GM12874 (cell line): ENCODE data around the gene DTD1.

Experiments used
- TF ChIP-seq, protein P1 (sequence below): IDR thresholded peaks from 2 replicates; pipeline ENCODE4 v1.5.1; 2011; ENCODE audit warnings: low read depth, mild to moderate bottlenecking, control low read depth, low read length, moderate library complexity; ENCODE audit not compliant: insufficient read depth

Gene DTD1

DNA sequence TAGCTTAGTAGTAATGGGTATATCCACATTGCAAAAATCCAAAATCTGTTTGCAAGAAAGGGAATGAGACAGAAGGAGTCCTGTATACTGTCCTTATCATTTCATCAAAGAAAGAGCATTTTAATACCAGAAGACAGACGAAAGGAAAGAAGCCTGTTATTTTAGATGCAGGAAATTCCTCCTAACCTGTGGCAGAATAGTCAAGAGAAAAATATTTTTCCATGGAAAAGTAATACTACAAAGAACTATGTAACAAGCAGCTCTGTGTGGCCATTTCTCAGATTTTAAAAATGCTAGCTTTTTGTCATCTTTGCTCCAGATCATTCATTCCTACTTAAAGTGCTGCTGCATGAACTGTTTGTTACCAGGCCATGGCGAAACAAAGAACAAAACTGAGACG lies 152.9 kb downstream of the DTD1 start:
- TF ChIP-seq, protein P1, sequence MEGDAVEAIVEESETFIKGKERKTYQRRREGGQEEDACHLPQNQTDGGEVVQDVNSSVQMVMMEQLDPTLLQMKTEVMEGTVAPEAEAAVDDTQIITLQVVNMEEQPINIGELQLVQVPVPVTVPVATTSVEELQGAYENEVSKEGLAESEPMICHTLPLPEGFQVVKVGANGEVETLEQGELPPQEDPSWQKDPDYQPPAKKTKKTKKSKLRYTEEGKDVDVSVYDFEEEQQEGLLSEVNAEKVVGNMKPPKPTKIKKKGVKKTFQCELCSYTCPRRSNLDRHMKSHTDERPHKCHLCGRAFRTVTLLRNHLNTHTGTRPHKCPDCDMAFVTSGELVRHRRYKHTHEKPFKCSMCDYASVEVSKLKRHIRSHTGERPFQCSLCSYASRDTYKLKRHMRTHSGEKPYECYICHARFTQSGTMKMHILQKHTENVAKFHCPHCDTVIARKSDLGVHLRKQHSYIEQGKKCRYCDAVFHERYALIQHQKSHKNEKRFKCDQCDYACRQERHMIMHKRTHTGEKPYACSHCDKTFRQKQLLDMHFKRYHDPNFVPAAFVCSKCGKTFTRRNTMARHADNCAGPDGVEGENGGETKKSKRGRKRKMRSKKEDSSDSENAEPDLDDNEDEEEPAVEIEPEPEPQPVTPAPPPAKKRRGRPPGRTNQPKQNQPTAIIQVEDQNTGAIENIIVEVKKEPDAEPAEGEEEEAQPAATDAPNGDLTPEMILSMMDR: no peak

DNA sequence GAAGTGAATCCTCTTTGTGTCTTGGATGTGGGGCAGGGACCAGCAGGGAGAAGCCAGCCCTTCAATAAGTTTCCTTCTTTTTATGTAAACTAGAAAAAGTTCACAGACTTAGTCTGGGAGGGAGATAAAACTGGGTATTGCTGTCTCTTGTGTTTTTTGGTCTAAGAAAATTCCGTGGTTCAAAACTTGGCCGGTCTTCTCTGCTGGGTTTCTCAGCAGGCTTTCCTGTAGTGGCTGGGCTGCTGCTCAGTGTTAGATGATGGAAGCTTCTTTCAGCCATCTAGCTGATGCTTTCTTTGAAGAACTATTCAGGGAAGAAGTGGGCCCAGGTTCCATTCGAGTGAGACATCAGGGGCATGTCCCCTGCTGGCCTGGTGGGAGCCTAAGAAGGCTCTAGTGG lies 155.0 kb downstream of the DTD1 start:
- TF ChIP-seq, protein P1: no peak

DNA sequence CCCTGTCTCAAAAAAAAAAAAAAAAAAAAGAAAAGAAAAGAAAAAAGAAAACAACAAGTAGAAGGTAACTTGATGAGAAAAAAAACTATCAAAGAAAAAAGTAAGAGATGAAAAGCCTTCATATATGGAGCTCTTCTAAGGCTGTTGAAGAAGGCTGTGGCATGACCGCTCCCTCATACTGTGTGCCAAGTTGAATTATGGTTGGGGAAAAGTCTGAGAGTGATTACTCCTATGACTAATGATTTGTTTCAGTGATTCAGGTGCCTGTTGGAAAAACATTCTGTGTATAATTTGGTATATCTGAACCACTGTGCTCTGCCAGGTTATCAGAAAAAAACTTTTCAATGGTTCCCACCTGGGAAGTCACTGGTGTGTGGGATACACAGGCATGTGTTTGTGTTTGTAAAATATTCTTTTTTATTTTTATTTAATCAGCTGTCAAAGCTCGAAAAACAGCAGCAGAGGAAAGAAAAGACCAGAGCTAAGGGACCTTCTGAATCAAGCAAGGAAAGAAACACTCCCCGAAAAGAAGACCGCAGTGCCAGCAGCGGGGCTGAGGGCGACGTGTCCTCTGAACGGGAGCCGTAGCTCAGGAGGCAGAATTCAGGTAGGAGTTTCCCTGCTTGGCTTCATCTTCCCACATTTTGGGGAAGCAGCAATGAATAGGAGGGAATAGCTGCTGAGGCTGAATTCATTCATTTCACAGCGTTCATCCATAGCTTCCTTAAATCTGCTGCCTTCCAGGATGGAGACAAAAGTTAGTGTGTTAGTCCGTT lies 156.0 kb downstream of the DTD1 start:
- TF ChIP-seq, protein P1: no peak

DNA sequence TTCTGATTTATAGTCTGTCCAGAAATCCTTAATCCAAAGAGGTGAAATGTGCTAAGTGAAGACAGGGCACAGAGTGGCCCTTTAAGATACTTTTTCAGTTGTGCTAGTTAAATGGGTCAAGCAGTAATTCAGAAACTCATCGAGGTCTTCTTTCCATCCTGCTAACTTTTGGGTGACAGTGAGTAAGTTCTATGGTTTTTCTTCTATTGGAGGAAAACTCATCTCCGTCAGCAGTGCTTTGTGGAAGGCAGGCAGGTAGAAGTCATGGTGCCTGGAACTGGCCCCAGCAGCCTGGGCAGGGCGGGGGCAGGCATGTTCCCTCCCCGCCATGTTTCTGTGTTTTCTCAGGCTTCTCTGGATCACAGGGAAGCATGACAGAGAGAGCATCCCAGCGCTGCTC lies 159.2 kb downstream of the DTD1 start:
- TF ChIP-seq, protein P1: no peak

DNA sequence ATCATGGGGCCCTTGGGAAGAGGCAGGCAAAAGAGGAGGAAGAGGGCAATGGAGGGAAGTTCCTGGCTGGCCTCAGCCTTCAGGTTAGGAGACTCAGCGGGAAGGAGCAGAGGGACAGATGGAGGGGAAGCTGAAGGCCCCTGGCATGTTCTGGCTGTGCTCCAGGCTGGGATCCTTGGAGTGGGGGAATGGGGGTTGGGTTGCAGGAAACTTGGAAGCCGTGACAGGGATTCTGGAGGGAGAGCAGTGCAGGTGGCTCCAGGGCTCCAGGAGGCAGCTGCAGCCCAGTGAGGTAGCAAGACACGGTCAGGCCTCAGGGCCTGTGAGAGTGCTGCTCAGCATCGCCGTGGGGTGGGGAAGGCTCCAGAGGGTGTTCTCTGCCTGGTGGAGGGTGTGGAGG lies 161.1 kb downstream of the DTD1 start:
- TF ChIP-seq, protein P1: no peak

DNA sequence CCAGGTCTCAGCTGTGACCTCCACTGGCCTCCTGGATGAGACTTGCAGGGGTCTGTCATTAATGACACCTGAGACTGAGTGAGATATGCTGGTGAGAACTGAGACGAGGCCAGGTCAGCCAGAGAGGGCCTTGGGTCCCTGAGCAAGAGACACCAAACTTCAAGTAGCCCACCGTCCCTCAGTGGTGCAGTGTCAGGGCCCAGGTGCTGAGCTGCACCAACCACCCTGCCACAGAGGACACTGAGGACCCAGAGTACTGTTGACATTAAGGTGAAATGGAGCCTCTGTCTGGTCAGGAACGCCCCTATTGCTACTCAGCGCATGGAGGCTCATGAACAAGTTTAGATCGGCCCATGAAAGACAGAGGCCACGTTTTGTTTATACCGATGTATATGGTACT lies 161.7 kb downstream of the DTD1 start:
- TF ChIP-seq, protein P1: no peak

DNA sequence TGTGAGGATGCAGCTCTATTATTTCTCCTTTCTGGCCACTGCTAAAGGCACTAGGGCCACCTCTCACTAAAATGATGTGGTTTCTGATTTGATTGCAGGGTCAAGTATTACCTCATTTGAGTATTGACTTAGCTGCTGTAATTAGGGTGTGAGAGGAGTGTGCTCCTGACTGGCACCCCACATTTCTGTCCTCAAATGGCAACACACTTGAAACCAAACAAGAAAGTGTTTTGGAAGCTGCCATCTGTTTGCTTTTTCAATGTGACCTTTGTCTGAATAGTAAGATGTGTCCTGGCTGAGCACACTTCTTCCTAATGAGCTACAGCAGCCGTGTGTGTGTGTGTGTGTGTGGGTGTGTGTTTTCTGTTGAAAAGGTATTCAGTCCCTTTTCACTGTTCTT lies 162.9 kb downstream of the DTD1 start:
- TF ChIP-seq, protein P1: no peak
